NCI-H2029 (cell line): ENCODE measurements around the gene PPL.
A peak's percentile ranks its signal among the peaks of the same experiment; 100 is the strongest.
"Not testable (repeated sequence)": the region's sequence is repeated elsewhere in the genome, so short reads cannot be mapped to it uniquely, and the experiment has no call there.

ENCODE experiments used
- DNase-seq: peaks from one replicate; lab custom pipeline; 2025; lab: John Stamatoyannopoulos, UW

PPL gene

DNA sequence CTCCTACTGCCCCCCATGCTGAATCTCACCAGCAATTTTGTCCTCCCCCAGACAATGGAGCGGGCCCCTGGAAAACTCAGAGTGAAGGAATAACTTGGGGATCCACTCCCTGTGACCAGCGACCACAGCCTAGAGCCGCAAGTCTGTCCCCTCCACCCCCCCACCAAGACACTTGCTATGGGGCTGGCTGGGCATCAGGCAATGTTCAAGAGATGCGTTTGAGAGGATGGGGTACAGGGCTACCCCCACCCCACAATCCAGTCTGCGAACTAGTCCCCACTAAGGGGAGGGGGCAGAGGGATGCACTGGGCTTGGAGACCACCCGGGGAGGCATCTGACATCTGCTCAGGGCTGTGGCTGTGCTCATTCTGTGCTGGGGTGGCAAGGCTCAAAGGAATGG, 2.4 kb downstream of the PPL start:
- no peak for DNase-seq

DNA sequence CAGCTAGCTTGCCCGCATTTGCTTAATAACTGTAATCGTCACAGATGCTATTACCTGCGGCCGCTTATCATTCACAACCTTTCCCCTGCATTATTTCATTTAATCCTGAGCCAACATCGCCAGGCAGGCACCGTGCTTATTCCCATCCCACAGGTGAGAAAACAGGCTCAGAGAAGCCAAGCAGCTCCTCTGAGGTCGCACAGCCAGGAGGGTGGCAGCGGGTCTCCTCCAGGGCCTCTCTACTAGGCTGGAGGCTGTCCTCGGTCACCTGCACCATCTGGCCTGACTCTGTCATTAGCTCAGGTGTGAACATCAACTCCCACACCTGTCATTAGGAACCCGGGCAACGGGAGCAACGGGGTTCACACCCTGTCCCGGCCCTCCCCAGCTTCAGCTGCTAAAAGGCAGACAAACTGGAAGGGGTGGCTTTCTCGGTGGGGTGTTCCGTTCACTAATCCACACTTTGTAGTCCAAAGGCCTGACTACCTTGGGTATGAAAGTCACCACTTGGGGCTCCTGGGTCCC, 3.0 kb downstream of the PPL start:
- no peak for DNase-seq

DNA sequence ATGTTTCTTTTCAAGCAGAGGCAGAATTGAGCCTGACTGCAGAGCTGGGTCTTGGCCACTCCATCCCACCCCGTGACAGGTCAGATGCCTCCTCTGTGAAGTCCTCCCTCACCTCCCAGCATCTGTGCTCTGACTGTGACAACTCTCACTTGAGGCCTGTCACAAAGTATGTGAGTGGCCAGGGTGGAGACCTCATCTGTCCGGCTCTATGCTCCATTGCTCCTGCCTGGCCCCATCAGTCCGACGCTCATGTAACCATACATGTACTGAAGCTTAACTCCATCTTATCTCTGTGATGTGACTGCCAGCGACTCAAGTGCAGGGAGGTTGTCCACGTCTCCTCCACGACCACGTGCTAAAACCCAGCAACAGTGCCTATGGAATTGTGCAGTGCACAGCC, 3.5 kb downstream of the PPL start:
- no peak for DNase-seq

DNA sequence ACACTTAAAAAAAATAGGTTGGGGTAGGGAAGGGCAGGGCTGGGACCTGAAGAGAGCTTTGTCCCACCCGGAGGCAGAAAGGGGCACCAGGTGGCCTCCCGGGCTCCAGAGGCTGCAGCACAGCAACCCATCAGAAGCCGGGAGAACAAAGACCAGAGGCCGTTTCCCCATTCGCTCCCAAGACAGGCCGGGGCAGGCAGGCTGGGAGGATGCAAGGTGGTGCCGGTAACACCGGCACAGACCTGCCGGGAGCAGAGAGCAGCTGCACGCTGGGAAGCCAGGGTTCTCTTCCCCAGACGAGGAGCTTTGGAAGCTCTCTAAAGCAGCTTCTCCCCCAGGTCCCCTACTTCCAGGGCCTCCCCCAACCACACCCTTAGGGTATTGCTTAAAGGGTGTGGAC, 5.6 kb downstream of the PPL start:
- no peak for DNase-seq

DNA sequence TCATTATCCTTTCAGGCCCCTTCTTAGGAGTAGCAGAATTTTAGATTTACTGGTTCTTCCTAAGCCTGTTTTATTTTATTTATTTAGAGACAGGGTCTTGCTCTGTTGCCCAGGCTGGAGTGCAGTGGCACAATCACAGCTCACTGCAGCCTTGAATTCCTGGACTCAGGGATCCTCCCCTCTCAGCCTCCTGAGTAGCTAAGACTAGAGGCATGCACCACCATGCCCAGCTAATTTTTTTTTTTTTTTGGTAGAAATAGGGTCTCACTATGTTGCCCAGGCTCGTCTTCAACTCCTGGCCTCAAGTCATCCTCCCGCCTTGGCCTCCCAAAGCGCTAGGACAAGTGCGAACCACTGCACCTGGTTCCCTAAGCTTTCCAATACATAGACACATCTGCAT, 7.3 kb downstream of the PPL start:
- DNase-seq: not testable (repeated sequence)

DNA sequence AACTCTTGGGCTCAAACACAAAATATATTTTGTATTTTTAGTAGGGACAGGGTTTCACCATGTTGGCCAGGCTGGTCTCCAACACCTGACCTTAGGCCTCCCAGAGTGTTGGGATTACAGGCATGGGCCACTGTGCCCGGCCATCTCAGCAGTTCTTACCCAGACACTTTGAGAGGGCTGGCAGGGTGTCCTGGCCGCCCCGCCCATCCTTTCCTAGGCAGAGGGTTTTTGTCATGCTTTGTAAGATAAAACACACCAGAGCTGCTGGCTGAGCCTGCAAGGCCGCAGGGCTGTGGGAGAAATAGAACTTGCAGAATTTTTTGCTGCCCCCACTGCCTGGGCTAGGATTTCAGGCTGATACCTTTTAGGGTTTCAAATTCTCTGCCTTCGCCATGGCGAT, 8.7 kb downstream of the PPL start:
- DNase-seq: no peak

DNA sequence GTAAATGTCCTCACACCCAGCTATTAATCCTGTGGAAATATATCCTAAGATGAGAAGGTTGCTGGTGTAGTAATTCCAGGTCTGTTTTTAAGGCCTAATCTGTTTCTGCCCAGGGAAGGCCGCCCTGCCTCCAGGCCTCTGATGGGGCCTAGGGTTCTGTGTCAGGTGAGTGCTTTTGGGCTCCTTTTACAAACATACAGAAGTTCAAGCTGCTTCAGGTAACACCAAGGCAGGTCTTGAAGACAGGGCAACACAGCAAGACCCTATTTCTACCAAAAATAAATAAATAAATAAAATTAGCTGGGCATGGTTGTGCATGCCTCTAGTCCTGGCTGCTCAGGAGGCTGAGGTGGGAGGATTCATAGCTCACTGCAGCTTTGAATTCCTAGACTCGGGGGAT, 9.3 kb downstream of the PPL start:
- no peak for DNase-seq

DNA sequence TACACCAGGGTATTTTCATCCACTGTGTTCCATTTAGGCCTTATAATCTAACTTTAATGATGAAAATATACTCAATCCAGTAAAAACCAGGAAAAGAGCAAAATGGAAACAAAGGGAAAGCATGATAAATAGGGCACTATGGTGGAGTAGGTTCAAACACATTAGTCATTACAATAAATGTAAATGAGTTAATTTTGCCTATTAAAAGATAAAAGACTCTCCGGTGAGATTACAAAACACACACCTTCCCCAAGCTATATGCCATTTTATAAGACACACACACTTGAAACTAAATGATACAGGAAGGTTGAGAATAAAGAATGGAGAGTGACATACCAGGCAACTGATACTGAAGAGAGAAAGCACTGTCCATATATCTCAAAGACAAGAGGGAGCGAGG, 10.0 kb downstream of the PPL start:
- DNase-seq: no peak

DNA sequence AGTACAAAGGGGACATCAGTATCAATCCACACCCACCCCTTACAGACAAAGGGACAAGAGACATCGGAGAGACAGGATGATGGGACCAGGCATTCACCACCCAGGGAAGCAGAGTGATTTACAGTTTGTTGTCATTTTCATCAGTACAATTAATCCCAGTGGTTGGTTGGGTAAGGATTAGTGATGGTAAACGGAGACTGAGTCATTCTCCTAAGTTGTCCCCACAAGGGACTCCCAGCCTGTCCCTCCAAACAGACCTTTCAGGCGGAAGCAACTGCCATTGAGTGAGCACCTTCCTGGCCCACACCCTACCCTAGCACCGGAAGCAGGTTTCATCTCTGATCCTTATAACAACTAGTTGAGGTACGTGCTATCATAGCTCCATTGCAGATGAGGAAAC, 11.2 kb downstream of the PPL start:
- DNase-seq: no peak

DNA sequence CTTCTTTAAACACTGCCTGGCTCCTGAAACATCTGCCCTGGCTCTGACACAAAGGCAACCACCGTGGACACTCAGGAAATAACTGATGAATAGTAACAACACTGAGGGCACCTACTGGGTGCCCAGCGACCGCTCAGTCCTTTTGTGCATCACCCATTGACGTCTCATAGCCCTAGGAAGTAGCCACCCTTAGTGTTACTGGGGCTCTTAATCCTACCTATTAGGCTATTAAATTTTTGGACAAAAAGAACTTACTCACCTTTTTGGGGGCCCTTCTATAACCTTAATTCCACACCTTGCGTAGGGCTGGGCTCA, 11.7 kb downstream of the PPL start:
- DNase-seq: peak; percentile 39

DNA sequence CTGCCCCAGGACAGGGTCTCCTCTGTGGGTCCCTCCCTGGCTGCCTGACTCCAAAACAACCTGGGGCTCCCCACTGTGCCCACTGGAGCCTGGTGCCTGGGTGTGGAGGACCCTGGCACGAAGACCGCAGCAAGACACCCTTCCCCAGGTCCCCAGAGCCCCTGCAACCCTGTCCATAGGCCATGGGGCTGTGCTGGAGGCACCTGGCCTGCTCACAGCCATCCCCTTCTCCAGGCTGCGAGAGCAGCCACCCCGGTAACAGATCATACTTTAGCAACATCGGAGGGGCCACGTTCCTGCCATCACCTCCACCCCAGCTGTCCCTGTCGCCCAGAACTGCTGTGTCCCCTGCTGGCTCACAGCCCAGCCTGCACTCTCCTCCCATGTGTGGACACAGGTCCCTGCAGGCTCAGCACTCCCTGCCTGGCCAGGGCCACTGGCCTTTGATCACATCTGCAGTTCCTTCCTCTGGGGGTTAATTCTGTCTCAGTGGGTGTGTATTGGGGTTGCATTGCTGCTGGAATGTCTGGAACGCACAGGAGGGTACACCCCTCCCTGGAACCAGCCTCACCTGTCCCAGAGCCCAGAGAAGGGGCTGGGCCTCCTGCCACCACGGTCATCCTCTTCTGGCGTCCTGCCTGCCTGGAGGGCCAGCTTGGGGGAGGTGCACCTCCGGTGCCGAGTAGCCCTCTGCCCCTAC, 12.2 kb downstream of the PPL start:
- no peak for DNase-seq

DNA sequence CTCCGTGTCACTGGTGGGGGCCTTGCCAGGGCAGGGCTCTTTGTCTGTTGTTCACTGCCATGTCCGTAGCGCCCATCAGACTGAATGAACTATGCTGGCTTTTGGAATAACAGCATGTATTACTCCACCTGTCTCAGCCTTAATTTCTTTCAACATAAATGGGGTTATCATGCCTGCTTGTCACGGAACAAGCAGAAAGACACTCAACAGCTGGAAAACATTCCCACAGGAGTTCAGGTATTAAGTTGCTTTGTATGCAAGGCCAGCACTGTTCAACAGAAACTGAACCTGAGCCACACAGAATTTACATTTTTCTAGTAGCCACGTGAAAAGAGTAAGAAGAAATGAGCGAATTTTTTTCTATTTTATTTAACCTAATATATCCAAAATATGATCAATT, 13.1 kb downstream of the PPL start:
- DNase-seq: no peak

DNA sequence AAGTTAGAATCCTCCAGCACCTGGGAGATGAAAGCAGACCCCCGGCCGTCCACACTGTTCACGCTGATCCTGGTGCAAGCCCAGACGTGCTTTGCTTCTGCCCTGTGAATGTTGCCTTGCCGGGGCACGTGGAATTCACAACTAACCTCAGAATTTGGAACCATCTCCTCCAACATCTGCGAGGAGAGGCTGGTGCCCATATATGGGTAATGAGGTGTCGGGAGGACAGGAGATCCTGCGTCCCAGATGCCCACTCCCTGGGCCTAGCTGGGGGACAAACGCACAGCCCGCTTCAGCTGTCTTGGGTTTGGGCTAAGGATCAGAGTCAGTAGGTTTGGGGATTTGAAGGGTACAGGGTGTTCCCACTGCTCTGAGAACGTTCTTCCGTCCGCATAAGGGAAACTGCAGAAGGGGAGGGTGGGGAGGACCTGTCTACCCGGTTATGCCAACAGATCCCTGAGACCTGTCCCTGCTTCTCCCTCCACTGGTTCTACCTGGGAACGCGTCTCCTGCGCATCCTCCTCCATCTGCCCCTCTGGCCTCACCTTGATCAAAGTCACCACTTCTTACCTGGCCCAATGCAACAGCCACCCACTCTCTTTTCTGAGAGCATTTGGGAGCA, 14.1 kb downstream of the PPL start:
- DNase-seq: no peak

DNA sequence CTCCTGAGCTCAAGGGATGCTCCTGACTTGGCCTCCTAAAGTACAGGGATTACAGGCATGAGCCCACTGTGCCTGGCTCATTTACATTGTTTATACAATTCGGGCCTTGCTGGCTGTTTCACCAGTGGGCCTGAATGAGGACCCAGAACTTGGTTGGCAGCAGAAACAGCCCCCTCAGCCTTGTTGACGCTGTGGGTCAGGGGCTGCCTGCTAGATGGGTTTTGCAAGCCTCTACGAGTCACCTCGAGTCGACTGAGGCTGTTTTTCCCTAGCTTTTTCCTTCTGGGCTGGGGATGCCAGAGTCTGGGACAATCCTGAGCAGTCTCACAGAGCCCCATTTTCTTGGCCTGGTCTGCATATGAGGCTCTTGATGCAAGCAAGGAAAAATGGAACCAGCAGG, 16.1 kb downstream of the PPL start:
- no peak for DNase-seq

DNA sequence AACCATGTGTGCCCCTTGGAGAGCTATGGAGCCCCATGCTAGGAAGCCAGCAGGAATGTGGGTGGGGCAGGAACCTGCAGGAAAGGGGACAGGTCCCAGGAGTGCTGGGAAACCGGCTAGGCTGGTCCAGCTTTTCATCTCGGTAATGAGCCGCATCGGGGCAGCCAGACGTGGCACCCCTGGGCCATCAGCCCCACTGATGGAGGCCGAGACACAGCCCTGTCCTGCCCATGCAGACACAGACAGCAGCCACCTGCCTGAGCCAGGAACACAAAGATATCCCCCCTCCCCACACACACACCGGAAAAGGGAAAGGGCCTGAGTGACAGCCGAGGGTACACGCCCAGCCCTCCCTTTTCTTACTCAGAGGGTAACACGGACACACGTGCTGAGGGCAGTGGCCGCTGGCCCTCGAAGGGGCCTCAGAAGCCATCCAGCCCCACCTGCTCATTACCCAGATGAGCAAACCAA, 18.1 kb downstream of the PPL start:
- no peak for DNase-seq

DNA sequence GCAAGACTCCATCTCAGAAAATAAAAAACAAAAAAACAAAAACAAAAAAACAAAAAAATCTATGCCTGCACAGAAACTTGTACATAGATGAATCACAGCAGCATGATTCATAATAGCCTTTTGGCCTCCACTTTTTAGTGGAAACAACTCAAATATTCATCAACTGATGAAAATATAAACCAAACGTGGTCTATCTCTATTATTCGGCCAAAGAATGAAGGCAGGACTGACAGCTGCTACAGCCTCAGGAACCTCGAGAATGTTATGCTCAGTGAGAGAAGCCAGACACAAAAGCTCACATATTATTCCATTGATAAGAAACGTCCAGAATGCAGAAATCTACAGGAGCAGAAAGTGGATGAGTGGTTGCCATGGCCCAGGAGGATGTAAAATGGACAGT, 19.8 kb downstream of the PPL start:
- DNase-seq: no peak

DNA sequence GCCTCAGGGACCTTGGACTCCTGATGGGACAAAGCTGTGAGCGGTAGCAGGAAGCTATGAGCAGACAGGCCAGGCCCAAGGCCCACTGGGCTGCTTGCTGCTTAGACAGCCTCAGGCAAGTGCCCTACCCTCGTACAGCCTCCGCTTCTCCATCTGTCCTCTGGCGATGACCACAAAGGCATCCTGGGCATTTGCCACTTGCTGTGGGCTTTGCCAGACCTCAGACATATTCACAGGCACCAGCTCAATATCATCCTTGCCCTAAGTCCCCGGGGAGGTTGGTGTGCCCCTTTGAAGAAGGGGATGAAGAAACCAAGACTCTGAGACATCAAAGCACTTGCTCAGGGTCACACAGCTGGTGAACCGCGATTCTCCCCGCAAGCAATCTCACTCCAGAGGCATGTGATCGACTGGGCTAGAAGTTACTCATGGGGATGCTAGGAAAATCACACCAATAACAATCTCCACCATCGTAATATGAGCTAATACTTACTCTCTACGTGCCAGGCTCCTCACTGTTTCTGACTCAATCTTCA, 21.7 kb downstream of the PPL start:
- DNase-seq: no peak

DNA sequence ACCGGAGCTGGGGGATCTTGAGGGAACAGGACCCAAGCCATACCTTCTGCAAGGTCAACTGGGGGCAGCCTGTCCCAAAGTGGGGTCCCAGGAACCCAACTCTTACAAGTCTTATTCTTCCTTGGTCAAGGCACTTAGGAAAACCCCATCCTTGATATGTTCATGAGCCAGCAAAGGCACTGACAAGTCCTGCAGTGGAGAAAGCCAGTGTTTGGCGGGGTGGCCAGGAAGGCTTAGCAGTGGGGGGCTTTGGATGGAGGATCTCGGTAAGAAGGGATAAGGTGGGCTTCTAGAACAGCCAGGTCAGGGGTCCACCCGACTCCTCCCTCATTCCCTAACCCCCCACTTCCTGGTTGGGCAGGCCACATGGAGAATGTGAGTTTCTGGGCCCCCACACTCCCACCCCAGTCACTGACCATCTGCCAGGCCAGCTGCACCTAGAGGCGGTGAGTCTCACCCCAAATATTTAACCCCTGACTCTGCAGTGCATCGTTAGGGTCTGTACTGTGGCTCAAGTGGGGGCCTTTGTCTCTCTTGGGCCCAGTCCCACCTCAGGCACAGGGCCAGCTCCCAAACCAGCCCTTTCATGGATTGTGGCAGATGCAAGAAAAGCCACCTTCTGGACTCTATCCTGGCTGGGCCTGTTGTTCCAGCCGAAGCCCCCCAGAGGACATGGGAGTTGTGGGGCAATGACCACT, 22.3 kb downstream of the PPL start:
- no peak for DNase-seq

DNA sequence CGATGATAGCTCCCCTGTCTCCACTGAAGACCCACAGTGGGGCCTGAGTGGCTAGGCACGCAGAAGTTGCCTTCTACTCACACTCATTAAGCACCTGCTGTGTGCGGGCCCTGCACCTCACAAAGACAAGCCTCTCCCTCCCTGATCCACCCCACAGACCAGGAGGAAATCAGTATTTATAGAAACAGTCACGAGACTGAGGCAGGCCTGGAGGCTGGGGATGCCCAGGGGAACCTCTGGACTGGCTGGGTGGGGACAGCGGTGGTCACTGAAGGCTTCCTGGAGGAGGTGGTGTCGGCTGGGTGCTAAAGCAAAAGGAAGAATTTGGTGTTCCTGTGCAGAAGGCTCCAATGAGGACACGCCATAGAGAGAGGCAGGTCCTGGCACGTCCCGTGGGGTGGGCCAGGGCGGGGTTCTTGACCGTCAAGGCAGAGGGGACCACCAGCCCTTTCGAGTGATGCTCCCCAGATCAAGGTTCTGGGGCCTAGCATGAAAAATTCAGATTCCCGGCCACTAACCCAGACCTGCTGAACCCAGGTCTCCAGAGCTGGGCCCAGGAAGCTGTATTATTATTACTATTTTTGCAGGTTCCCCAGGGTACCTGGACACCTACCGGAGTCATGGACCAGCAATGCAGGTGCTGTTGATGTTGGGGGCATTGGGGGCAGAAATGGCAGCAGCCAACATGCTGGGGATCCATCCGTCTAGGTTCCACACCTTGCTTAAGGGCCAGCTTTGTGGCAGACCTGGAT, 23.0 kb downstream of the PPL start:
- DNase-seq: no peak

DNA sequence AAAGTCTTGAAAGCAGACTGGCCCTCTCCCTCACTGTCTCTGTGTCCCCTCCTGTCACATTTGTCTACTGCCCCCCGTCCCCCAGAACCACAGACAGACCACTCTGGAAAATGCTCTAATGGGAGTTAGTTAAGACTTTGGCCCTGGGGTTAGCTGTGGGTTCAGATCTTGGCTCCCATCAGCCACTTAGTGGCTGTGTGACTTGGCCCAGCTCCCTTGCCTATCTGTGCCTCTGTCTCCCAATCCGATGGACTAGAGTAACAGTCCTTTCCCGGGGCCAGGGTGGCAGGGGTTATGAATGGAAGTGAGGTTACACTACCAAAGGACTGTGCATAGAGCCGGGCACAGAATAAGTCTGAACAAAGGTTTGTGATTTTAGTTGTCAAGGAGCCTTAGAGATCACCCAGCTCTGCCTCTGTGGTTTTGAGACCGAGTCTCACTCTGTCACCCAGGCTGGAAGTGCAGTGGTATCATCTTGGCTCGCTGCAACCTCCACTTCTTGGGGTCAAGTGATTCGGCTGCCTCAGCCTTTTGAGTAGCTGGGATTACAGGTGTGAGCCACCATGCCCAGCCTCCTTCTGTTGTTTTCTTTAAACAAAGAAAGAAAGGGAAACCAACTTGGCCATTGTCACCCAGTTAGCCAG, 23.7 kb downstream of the PPL start:
- no peak for DNase-seq

DNA sequence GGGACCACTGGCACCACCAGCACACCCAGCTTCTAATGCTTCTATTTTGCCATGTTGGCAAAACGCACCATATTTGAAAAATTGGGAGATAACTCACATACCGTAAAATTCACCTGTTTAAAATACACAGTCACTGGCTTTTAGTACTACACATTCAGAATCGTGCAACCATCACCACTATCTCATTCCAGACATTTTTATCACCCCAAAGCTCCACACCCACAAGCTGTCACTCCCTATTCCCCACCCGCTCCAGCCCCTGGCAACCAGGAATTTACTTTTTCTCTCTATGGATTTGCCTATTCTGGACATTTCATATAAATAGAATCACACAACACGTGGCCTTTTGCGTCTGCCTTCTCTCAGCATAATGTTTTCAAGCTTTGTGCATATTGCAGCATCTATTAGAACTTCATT, 25.0 kb downstream of the PPL start:
- no peak for DNase-seq

DNA sequence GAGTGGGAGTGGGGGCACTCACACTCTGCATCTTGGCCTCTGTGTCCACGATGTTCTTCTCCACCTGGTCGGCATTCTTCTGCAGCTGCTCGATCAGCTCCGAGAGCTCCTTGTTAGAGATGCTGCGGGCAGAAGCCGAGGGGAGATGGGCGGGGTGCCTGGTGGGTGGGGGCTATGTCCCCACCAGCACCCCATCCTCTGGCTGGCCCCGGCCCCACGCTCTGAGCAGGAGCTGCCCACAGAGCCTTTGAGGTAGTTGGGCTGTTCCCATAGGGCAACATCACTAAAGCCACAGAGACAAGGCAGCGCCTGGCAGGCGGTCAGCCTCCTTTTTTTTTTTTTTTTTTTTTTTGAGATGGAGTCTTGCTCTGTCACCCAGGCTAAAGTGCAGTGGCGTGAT, 26.1 kb downstream of the PPL start:
- DNase-seq: no peak
